HL-60 (cell line): ENCODE results near the gene CDC25B.
"Not testable (repeated sequence)": the region's sequence is repeated elsewhere in the genome, so short reads cannot be mapped to it uniquely, and the experiment has no call there.

Experiments used
- GABPA ChIP-seq: IDR thresholded peaks from 2 replicates; pipeline ENCODE4 v1.6.1; 2012; ENCODE audit warnings: low read depth
- TF ChIP-seq, protein P1 (sequence below): IDR thresholded peaks from one replicate; pipeline ENCODE4 v1.5.1; 2011; ENCODE audit warnings: low read length, control low read depth, inconsistent platforms; ENCODE audit not compliant: insufficient read depth

- TF ChIP-seq, protein P1, sequence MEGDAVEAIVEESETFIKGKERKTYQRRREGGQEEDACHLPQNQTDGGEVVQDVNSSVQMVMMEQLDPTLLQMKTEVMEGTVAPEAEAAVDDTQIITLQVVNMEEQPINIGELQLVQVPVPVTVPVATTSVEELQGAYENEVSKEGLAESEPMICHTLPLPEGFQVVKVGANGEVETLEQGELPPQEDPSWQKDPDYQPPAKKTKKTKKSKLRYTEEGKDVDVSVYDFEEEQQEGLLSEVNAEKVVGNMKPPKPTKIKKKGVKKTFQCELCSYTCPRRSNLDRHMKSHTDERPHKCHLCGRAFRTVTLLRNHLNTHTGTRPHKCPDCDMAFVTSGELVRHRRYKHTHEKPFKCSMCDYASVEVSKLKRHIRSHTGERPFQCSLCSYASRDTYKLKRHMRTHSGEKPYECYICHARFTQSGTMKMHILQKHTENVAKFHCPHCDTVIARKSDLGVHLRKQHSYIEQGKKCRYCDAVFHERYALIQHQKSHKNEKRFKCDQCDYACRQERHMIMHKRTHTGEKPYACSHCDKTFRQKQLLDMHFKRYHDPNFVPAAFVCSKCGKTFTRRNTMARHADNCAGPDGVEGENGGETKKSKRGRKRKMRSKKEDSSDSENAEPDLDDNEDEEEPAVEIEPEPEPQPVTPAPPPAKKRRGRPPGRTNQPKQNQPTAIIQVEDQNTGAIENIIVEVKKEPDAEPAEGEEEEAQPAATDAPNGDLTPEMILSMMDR = not testable (repeated sequence)
- TF ChIP-seq GABPA = not testable (repeated sequence)
Measured at GRCh38 chr20:3829891-3830290, 33.8 kb downstream of the CDC25B start.
